K562 (cell line): ENCODE measurements around the gene DNAH3. TPM values are rescaled to one million over a fixed set of nuclear protein-coding genes. Genes with fewer than 3 reads are reported as not detected.

Experiments
- DIDO1 ChIP-seq: fragments of 450-650 bp; IDR thresholded peaks from 2 replicates; pipeline ENCODE4 v1.6.1; 2016; ENCODE audit warnings: low read depth, missing biosample characterization, missing genetic modification characterization
- KDM5B ChIP-seq: fragments of 200-600 bp; sonication (generic); IDR thresholded peaks from 2 replicates; pipeline ENCODE4 v1.6.1; 2012; ENCODE audit warnings: low read depth, mild to moderate bottlenecking, moderate library complexity, low read length, control low read depth, inconsistent platforms; ENCODE audit not compliant: insufficient replicate concordance
- NR2C1 ChIP-seq, 2 experiments: fragments of 450-650 bp; IDR thresholded peaks; 2 replicates each; pipeline ENCODE4 v1.6.1; 2017; ENCODE audit warnings: mild to moderate bottlenecking in 2 of 2, antibody characterized with exemption in 1 of 2, inconsistent platforms in 1 of 2, missing compliant biosample characterization in 1 of 2, missing genetic modification characterization in 1 of 2
- PML ChIP-seq: IDR thresholded peaks from 2 replicates; pipeline ENCODE4 v1.6.1; 2012; ENCODE audit warnings: low read length, inconsistent platforms
- SAFB ChIP-seq: fragments of 200-400 bp; formaldehyde crosslinking; IDR thresholded peaks from 2 replicates; pipeline ENCODE4 v1.6.1; 2017; ENCODE audit warnings: low read depth, low read length, borderline replicate concordance
- SAFB2 ChIP-seq: fragments of 200-400 bp; formaldehyde crosslinking; IDR thresholded peaks from 2 replicates; pipeline ENCODE4 v1.6.1; 2018; ENCODE audit warnings: borderline replicate concordance, low read length, low read depth, moderate library complexity; ENCODE audit not compliant: severe bottlenecking
- SFPQ ChIP-seq: fragments of 200-400 bp; formaldehyde crosslinking; IDR thresholded peaks from 2 replicates; pipeline ENCODE4 v1.6.1; 2017; ENCODE audit warnings: mild to moderate bottlenecking, low read depth, low read length, moderate library complexity
- SLC30A9 ChIP-seq: fragments of 250-450 bp; sonication (Bioruptor Pico); IDR thresholded peaks from 2 replicates; pipeline ENCODE4 v1.8.0; 2022; ENCODE audit warnings: mild to moderate bottlenecking, moderate library complexity
- SMAD3 ChIP-seq: fragments of 450-650 bp; formaldehyde crosslinking; conservative IDR thresholded peaks from 2 replicates; pipeline ENCODE4 v1.4.0; 2020; ENCODE audit warnings: mild to moderate bottlenecking
- TCFL5 ChIP-seq: fragments of 250-450 bp; sonication (Bioruptor Pico); conservative IDR thresholded peaks from 2 replicates; pipeline ENCODE4 v1.6.1; 2021; ENCODE audit warnings: mild to moderate bottlenecking, moderate library complexity, matching md5 sums
- VEZF1 ChIP-seq: fragments of 200-800 bp; sonication (Bioruptor generic); IDR thresholded peaks from 2 replicates; pipeline ENCODE4 v1.6.1; 2017; ENCODE audit warnings: missing genetic modification characterization, missing compliant biosample characterization
- ZNF134 ChIP-seq: fragments of 250-450 bp; sonication (Bioruptor Pico); conservative IDR thresholded peaks from 2 replicates; pipeline ENCODE4 v1.4.0; 2020
- ZNF175 ChIP-seq: fragments of 200-800 bp; sonication (Bioruptor generic); IDR thresholded peaks from 2 replicates; pipeline ENCODE4 v1.6.1; 2016; ENCODE audit warnings: low read depth, mild to moderate bottlenecking, missing genetic modification characterization, missing compliant biosample characterization
- ZNF609 ChIP-seq: sonication (generic); formaldehyde crosslinking; IDR thresholded peaks from 2 replicates; pipeline ENCODE4 v1.8.1; 2023; ENCODE audit warnings: missing genetic modification reagents, mild to moderate bottlenecking, borderline replicate concordance
- ZNF639 ChIP-seq, 2 experiments: fragments of 200-800 bp in 1 of 2; sonication (Bioruptor generic) in 1 of 2; sonication (generic) in 1 of 2; formaldehyde crosslinking in 1 of 2; IDR thresholded peaks in 1 of 2; conservative IDR thresholded peaks in 1 of 2; 2 replicates each; pipeline versions ENCODE4 v1.5.0 to v1.6.1; 2016 to 2020; ENCODE audit warnings: missing compliant biosample characterization in 1 of 2, missing genetic modification characterization in 1 of 2, missing genetic modification reagents in 1 of 2
- polyA plus RNA-seq, 8 experiments: library from polyadenylated mRNA; depleted of rRNA in 4 of 8; stranded (reverse) in 5 of 8; unstranded in 3 of 8; fragments of >200 nt; fragmentation: Nextera tagmentation in 2 of 8; fragmentation: Illumina TruSeq in 1 of 8; extraction: Ambion mirVana in 2 of 8; extraction: Trizol in 1 of 8; gene quantifications; 2 replicates each; pipeline versions ENCODE4 v1.2.1 to v1.2.3, GENCODE V29; 2011 to 2014; ENCODE audit warnings: inconsistent platforms in 1 of 8, missing spikeins in 1 of 8
- total RNA-seq, 7 experiments: library from RNA; depleted of rRNA in 6 of 7; stranded (reverse); fragments of >200 nt in 6 of 7; fragmentation: Illumina TruSeq in 2 of 7; extraction: Trizol in 2 of 7; gene quantifications; 2 replicates each; pipeline versions ENCODE4 v1.2.1 to v1.2.3, GENCODE V29; 2011 to 2021; ENCODE audit warnings: low replicate concordance in 1 of 7

Gene DNAH3
- total and polyA plus RNA-seq, 9 of the 15 experiments (the other 6 are each of a cell fraction or from before 2014, with no cell fraction given), result 0.32 to 0.84 (median 0.44) TPM

- TF ChIP-seq ZNF639 (CRISPR knock-in tag; conservative IDR thresholded peaks at IDR 0.05 in 1 of 2, IDR thresholded peaks at IDR 0.05 in 1 of 2), result peak in 1 of 2 experiments; percentile 81; a peak in 2 of 4 replicates
- 0 out of 2 replicates have a peak, but pooled peaks have one; percentile 44 for TF ChIP-seq TCFL5
- no peak for TF ChIP-seq ZNF609
- peak; percentile 56; the same call in 1 of the 2 replicates for TF ChIP-seq SMAD3 (CRISPR knock-in tag)
- peak; percentile 55; the same call in 1 of the 2 replicates for TF ChIP-seq ZNF134 (CRISPR knock-in tag)
- TF ChIP-seq VEZF1, result no peak
- no peak for TF ChIP-seq SAFB
- TF ChIP-seq PML, result no peak
- TF ChIP-seq SAFB2, result no peak
- no peak for TF ChIP-seq KDM5B
- TF ChIP-seq ZNF175 (CRISPR knock-in tag), result peak; percentile 74; the same call in 1 of the 2 replicates
- no peak for TF ChIP-seq SLC30A9 (CRISPR knock-in tag)
- 0 out of 2 replicates have a peak, but pooled peaks have one; percentile 17 for TF ChIP-seq DIDO1
- no peak for TF ChIP-seq NR2C1 (IDR thresholded peaks at IDR 0.05)
- peak; percentile 57 for TF ChIP-seq NR2C1 (tag; IDR thresholded peaks at IDR 0.05)
- TF ChIP-seq SFPQ, result no peak
These were observed 264.3 kb downstream of the DNAH3 start (continued) for GRCh38 chr16:20886320-20886719.
